OCI-LY7 (cell line): ENCODE results near the gene STPG3. TPM values are rescaled to one million over a fixed set of nuclear protein-coding genes. Genes with fewer than 3 reads are reported as not detected.

Experiments used
- BruUV-seq: library from RNA; stranded (reverse); fragments of 400-500 nt; replicated peaks from 2 replicates; lab custom pipeline; 2021; lab: Mats Ljungman, UMichigan
- CTCF ChIA-PET: fragments of 300-600 bp; sonication (Branson Sonifier 250); formaldehyde crosslinking; loops from one replicate; lab custom pipeline; 2022; ENCODE audit warnings: antibody characterized with exemption; ENCODE audit not compliant: unreplicated experiment; lab: Charles Lee
- POLR2A ChIA-PET: fragments of 300-600 bp; sonication (Branson Sonifier 250); formaldehyde crosslinking; loops from one replicate; lab custom pipeline; 2022; ENCODE audit warnings: antibody characterized with exemption; lab: Charles Lee
- DNase-seq: peaks from one replicate; pipeline ENCODE4 v3.0.0-alpha.2; 2015; ENCODE audit warnings: low spot score
- H2AFZ ChIP-seq: fragments of 200-600 bp; sonication (generic), shearing (Covaris generic); 2 replicates; pipeline ENCODE4 v1.6.1; 2014; ENCODE audit warnings: mild to moderate bottlenecking, antibody characterized with exemption, low read length, moderate library complexity
- H3K27ac ChIP-seq: fragments of 200-600 bp; sonication (generic); 2 replicates; pipeline ENCODE4 v1.5.1; 2014; ENCODE audit warnings: mixed run types, low read depth, mild to moderate bottlenecking, moderate library complexity, low read length, inconsistent platforms; ENCODE audit not compliant: poor library complexity, severe bottlenecking
- H3K36me3 ChIP-seq: fragments of 200-600 bp; sonication (generic); 2 replicates; pipeline ENCODE4 v1.6.1; 2014; ENCODE audit warnings: mild to moderate bottlenecking, antibody characterized with exemption, low read length, moderate library complexity, mixed read lengths; ENCODE audit not compliant: insufficient read depth
- H3K4me1 ChIP-seq: fragments of 200-600 bp; sonication (generic); 2 replicates; pipeline ENCODE4 v1.5.1; 2014; ENCODE audit warnings: mild to moderate bottlenecking, low read length; ENCODE audit not compliant: insufficient read depth, poor library complexity, severe bottlenecking
- H3K4me2 ChIP-seq: fragments of 200-600 bp; sonication (generic); 2 replicates; pipeline ENCODE4 v1.6.1; 2014; ENCODE audit warnings: mild to moderate bottlenecking, low read length
- H3K4me3 ChIP-seq: fragments of 200-600 bp; sonication (generic); 2 replicates; pipeline ENCODE4 v1.5.1; 2014; ENCODE audit warnings: mild to moderate bottlenecking, low read depth, low read length; ENCODE audit not compliant: poor library complexity, severe bottlenecking
- H3K79me2 ChIP-seq: fragments of 200-600 bp; sonication (generic); 2 replicates; pipeline ENCODE4 v1.6.1; 2016; ENCODE audit warnings: low read depth, mild to moderate bottlenecking, low read length, moderate library complexity, mixed read lengths; ENCODE audit not compliant: insufficient read depth
- H3K9me2 ChIP-seq: fragments of 200-600 bp; sonication (generic); 2 replicates; pipeline ENCODE4 v1.6.1; 2016; ENCODE audit warnings: mild to moderate bottlenecking, low read length, mixed read lengths; ENCODE audit not compliant: insufficient read depth
- H3K9me3 ChIP-seq: fragments of 200-600 bp; sonication (generic); 2 replicates; pipeline ENCODE4 v1.6.1; 2014; ENCODE audit warnings: mild to moderate bottlenecking, mixed run types, low read length, mixed read lengths
- H4K20me1 ChIP-seq: fragments of 200-600 bp; sonication (generic); 2 replicates; pipeline ENCODE4 v1.6.1; 2014; ENCODE audit warnings: mild to moderate bottlenecking, antibody characterized with exemption, low read length, moderate library complexity, mixed read lengths; ENCODE audit not compliant: insufficient read depth
- EZH2phosphoT487 ChIP-seq: fragments of 200-600 bp; sonication (generic); IDR thresholded peaks from 2 replicates; pipeline ENCODE4 v1.6.1; 2018; ENCODE audit warnings: low read depth, borderline replicate concordance, mild to moderate bottlenecking, mixed run types, antibody characterized with exemption, low read length, moderate library complexity, mixed read lengths
- intact Hi-C: fragments of 100-400 bp; cut with micrococcal nuclease; formaldehyde crosslinking; loops from one replicate; pipeline ENCODE4 v1.10.0; 2022; ENCODE audit not compliant: unreplicated experiment
- total RNA-seq, 2 experiments: library from RNA; depleted of rRNA in 1 of 2; stranded (reverse); fragments of >200 nt in 1 of 2; shearing (Covaris generic) in 1 of 2; gene quantifications; 2 replicates each; pipeline ENCODE4 v1.2.3, GENCODE V29; 2014 to 2022
- TF ChIP-seq, protein P1 (sequence below): fragments of 200-600 bp; sonication (generic); conservative IDR thresholded peaks from 2 replicates; pipeline ENCODE4 v1.5.1; 2014; ENCODE audit warnings: mild to moderate bottlenecking, antibody characterized with exemption, low read length, moderate library complexity, mixed read lengths

The STPG3 gene
- total RNA-seq, 2 experiments from 2014 or later: 0.73 to 2.7 TPM

DNA sequence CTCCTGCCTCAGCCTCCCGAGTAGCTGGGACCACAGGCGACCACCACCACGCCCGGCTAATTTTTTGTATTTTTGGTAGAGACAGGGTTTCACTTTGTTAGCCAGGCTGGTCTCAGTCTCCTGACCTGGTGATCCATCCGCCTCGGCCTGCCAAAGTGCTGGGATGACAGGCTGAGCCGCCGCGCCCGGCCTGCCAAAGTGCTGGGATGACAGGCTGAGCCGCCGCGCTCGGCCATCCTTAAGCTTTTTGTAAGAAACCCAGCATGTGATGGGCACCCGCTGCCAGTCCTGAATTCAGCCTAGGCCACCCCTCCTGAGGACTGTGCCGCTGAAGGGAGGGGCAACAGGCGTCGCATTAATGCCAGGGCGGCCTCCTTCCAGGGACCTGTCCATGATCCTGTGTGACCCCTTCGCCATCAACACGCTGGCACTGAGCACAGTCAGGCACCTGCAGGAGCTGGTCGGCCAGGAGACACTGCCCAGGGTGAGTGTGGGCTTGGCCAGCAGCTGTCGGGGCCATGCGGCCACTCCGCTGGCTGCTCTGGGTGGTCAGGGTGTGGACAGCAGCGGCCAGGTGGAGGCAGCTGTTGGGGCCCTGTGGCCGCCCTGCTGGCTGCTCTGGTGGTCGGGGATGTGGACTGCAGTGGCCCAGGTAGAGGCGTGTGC, 14.5 kb downstream of the STPG3 start:
- intact Hi-C loops: no loop called here
- Histone ChIP-seq H4K20me1 (no peaks in the 10 kb centered on the region), H3K36me3 (peaks cover 61% of the 10 kb centered on the region), H3K9me3 (no peaks in the 10 kb centered on the region), H3K79me2 (peaks cover 18% of the 10 kb centered on the region; the same call in 1 of the 2 replicates), H3K4me3 (no peak overlapping the region), H2AFZ (no peak overlapping the region), H3K4me1 (peaks cover 40% of the 10 kb centered on the region), H3K9me2 (no peaks in the 10 kb centered on the region), H3K27ac (no peak overlapping the region), H3K4me2 (no peak overlapping the region)
- TF ChIP-seq EZH2phosphoT487: no peak
- TF ChIP-seq, protein P1, sequence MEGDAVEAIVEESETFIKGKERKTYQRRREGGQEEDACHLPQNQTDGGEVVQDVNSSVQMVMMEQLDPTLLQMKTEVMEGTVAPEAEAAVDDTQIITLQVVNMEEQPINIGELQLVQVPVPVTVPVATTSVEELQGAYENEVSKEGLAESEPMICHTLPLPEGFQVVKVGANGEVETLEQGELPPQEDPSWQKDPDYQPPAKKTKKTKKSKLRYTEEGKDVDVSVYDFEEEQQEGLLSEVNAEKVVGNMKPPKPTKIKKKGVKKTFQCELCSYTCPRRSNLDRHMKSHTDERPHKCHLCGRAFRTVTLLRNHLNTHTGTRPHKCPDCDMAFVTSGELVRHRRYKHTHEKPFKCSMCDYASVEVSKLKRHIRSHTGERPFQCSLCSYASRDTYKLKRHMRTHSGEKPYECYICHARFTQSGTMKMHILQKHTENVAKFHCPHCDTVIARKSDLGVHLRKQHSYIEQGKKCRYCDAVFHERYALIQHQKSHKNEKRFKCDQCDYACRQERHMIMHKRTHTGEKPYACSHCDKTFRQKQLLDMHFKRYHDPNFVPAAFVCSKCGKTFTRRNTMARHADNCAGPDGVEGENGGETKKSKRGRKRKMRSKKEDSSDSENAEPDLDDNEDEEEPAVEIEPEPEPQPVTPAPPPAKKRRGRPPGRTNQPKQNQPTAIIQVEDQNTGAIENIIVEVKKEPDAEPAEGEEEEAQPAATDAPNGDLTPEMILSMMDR: no peak
- DNase-seq: no peak
- CTCF ChIA-PET: no interaction called here
- POLR2A ChIA-PET: interaction anchor here (1.1 kb wide), 1 partner anchor 11 kb away, joined by 3 read pairs; no protein-coding TSS in a partner anchor
- no TSS peak for BruUV-seq

DNA sequence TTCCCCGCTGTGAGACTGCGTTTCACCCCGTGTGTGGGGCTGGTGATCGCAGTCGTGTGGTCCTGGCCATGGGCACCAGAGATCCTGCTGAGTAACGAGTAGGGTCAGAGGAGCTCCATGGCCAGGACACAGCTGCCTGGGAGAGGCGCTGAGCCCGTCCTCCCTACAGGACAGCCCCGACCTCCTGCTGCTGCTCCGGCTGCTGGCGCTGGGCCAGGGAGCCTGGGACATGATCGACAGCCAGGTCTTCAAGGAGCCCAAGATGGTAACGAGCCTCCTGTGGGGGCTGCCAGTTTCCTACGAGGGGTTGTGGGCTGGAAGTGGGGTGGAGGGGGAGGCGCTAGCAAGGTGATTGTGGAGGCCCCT, 15.1 kb downstream of the STPG3 start:
- no peak overlapping the region for H3K4me3 ChIP-seq
- H3K36me3 ChIP-seq: peaks cover 64% of the 10 kb centered on the region
- H4K20me1 ChIP-seq: no peaks in the 10 kb centered on the region
- ChIA-PET CTCF (no interaction called here), POLR2A (interaction anchor here (1.1 kb wide), 1 partner anchor 12 kb away, joined by 3 read pairs; no protein-coding TSS in a partner anchor)
- no peak for TF ChIP-seq EZH2phosphoT487
- TF ChIP-seq, protein P1: no peak
- intact Hi-C loops: no loop called here
- H3K79me2 ChIP-seq: peaks cover 18% of the 10 kb centered on the region; the same call in 1 of the 2 replicates
- DNase-seq: no peak
- no peaks in the 10 kb centered on the region for H3K9me3 ChIP-seq
- no peak overlapping the region for H2AFZ ChIP-seq
- BruUV-seq: no TSS peak
- H3K9me2 ChIP-seq: no peaks in the 10 kb centered on the region
- peaks cover 44% of the 10 kb centered on the region for H3K4me1 ChIP-seq
- H3K27ac ChIP-seq: peak overlapping the region; percentile 90
- no peak overlapping the region for H3K4me2 ChIP-seq
